Glutamatergic neuron (in vitro differentiated cells): ENCODE results near the gene TMUB2. TPM values are rescaled to one million over a fixed set of nuclear protein-coding genes. Genes with fewer than 3 reads are reported as not detected.
"Not testable (repeated sequence)": the region's sequence is repeated elsewhere in the genome, so short reads cannot be mapped to it uniquely, and the experiment has no call there.

Source experiments
- DNase-seq: peaks from one replicate; pipeline ENCODE4 v3.0.0; 2022
- H3K27ac Mint-ChIP-seq: one replicate; pipeline ENCODE4 v1.8.0; 2020; ENCODE audit warnings: mild to moderate bottlenecking, mixed read lengths, inconsistent platforms; ENCODE audit not compliant: unreplicated experiment
- H3K27me3 Mint-ChIP-seq: one replicate; pipeline ENCODE4 v1.8.0; 2020; ENCODE audit warnings: mild to moderate bottlenecking, moderate library complexity, mixed read lengths, inconsistent platforms; ENCODE audit not compliant: unreplicated experiment
- H3K36me3 Mint-ChIP-seq: one replicate; pipeline ENCODE4 v1.8.0; 2020; ENCODE audit warnings: mild to moderate bottlenecking, mixed read lengths, inconsistent platforms; ENCODE audit not compliant: unreplicated experiment
- H3K4me1 Mint-ChIP-seq: one replicate; pipeline ENCODE4 v1.8.0; 2020; ENCODE audit warnings: mild to moderate bottlenecking, low read depth, mixed read lengths, inconsistent platforms; ENCODE audit not compliant: unreplicated experiment
- H3K4me3 Mint-ChIP-seq: one replicate; pipeline ENCODE4 v1.8.0; 2020; ENCODE audit warnings: mild to moderate bottlenecking, mixed read lengths, inconsistent platforms; ENCODE audit not compliant: unreplicated experiment
- H3K9me3 Mint-ChIP-seq: one replicate; pipeline ENCODE4 v1.8.0; 2020; ENCODE audit warnings: mild to moderate bottlenecking, moderate library complexity, mixed read lengths, inconsistent platforms; ENCODE audit not compliant: unreplicated experiment
- CTCF ChIP-seq: fragments of 200-600 bp; sonication (generic); IDR thresholded peaks from one replicate; pipeline ENCODE4 v1.5.0; 2021; ENCODE audit not compliant: partially characterized antibody, unreplicated experiment
- total RNA-seq: library from RNA; stranded (reverse); fragmentation: NEBNext Ultra II Directional; extraction: Animal tissue kit (Norgen Biotek cat#: 25700); gene quantifications from one replicate; pipeline ENCODE4 v1.2.1, GENCODE V29; 2021; ENCODE audit not compliant: unreplicated experiment

The TMUB2 gene
- total RNA-seq, 1 donor from 2014 or later = 52.1 TPM

GRCh38 chr17:44232061-44232460, 45.3 kb downstream of the TMUB2 start:
- Mint-ChIP-seq H3K27me3 (peaks cover 2% of the 10 kb centered on the region), H3K9me3 (peaks cover 2% of the 10 kb centered on the region), H3K4me3 (no peak overlapping the region), H3K36me3 (no peaks in the 10 kb centered on the region), H3K27ac (no peak overlapping the region), H3K4me1 (peaks cover 11% of the 10 kb centered on the region)
- TF ChIP-seq CTCF = no peak
- DNase-seq = no peak

GRCh38 chr17:44233582-44233981, 46.8 kb downstream of the TMUB2 start:
- H3K27me3 Mint-ChIP-seq = peaks cover 2% of the 10 kb centered on the region
- H3K9me3 Mint-ChIP-seq = peaks cover 2% of the 10 kb centered on the region
- no peak overlapping the region for H3K27ac Mint-ChIP-seq
- TF ChIP-seq CTCF = no peak
- H3K36me3 Mint-ChIP-seq = no peaks in the 10 kb centered on the region
- H3K4me3 Mint-ChIP-seq = no peak overlapping the region
- no peak for DNase-seq
- H3K4me1 Mint-ChIP-seq = peaks cover 11% of the 10 kb centered on the region

- Mint-ChIP-seq H3K4me1 (peaks cover 3% of the 10 kb centered on the region), H3K9me3 (peaks cover 2% of the 10 kb centered on the region), H3K4me3 (no peak overlapping the region), H3K27ac (no peak overlapping the region), H3K36me3 (no peaks in the 10 kb centered on the region), H3K27me3 (no peaks in the 10 kb centered on the region)
- no peak for TF ChIP-seq CTCF
- no peak for DNase-seq
Observed at GRCh38 chr17:44235583-44235936, 48.8 kb downstream of the TMUB2 start.

GRCh38 chr17:44236444-44236991, 49.7 kb downstream of the TMUB2 start:
- peaks cover 3% of the 10 kb centered on the region for H3K4me1 Mint-ChIP-seq
- H3K9me3 Mint-ChIP-seq = peaks cover 2% of the 10 kb centered on the region
- H3K36me3 Mint-ChIP-seq = no peaks in the 10 kb centered on the region
- TF ChIP-seq CTCF = no peak
- no peak for DNase-seq
- peak overlapping the region; percentile 29 for H3K27ac Mint-ChIP-seq
- no peak overlapping the region for H3K4me3 Mint-ChIP-seq
- no peaks in the 10 kb centered on the region for H3K27me3 Mint-ChIP-seq

GRCh38 chr17:44237886-44238285, 51.1 kb downstream of the TMUB2 start:
- H3K4me3 Mint-ChIP-seq, H3K4me1 Mint-ChIP-seq, DNase-seq, H3K27ac Mint-ChIP-seq, H3K9me3 Mint-ChIP-seq, H3K36me3 Mint-ChIP-seq, H3K27me3 Mint-ChIP-seq: not testable (repeated sequence)
